ENCODE results near the gene RTN4R.

RTN4R gene

DNA sequence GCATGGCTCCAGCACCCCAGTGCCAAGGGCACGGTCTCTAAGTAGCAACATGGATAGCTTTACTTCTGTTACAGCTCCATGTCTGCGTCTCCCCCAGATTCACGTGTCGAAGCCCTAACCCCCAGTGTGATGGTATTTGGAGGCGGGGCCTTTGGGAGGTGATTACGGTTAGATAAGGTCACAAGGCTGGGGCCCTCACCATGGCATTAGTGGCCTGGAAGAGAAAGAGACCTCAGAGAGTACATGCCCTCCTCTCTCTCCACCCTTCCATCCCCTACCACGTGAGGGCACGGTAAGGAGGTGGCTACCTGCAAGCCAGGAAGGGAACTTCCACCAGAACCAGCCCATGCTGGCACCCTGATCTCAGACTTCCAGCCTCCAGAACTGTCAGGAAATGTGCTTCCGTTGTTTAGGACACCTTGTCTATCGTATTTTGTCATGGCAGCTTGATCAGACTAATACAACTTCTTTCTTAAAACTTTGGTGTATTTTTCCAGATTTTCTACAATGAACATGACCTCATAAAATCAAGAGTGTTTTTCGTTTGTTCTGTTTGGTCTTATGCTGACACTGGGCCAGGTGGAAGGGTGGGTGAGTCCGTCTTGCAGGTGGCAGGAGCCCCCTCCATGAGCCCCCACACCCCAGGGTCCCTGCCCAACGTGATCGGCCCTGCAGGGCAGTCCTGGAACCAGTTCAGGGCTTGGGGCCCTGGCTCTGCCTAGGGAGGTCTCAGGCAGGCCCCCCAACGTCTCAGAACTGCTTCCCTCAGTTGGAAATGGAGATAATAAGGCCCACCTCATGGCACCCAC is 10.7 kb downstream of the RTN4R start:
- no peak for DNase-seq (ENCODE audit: low spot score)

DNA sequence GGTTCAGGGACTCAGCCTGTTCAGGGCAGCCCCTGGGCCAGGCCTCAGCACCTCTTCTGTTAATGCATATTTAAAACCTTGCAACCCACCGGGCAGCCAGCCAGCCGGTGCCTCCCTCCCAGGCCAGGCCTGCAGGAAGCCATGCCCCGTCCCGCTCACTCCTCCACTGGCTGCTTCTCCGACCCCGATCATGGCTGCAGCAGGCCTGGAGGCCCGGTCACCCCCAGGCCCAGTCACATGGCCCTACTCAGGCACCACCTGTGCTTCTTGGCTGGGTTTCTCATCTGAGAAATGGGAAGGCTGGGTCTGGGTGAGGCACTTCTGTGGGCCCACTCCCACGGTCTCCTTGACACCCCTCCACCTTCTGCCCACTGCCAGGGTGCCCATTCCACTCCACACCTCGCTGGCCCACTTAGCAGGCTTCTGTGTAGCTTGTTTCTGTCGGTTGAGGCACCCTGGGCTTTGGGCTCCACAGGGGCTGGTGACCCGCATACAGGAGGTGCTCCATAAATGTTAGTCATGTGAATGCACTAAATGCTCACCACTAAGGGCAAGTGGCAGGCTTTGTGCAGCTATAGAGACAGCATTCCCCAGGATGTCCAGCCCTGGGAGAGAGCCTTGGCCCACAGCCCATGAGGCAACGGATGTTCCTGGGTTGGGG is 11.4 kb downstream of the RTN4R start:
- DNase-seq (ENCODE audit: low spot score): no peak

- no peak for DNase-seq (ENCODE audit: low spot score)
Observed at GRCh38 chr22:20256027-20256426, 12.1 kb downstream of the RTN4R start.

DNA sequence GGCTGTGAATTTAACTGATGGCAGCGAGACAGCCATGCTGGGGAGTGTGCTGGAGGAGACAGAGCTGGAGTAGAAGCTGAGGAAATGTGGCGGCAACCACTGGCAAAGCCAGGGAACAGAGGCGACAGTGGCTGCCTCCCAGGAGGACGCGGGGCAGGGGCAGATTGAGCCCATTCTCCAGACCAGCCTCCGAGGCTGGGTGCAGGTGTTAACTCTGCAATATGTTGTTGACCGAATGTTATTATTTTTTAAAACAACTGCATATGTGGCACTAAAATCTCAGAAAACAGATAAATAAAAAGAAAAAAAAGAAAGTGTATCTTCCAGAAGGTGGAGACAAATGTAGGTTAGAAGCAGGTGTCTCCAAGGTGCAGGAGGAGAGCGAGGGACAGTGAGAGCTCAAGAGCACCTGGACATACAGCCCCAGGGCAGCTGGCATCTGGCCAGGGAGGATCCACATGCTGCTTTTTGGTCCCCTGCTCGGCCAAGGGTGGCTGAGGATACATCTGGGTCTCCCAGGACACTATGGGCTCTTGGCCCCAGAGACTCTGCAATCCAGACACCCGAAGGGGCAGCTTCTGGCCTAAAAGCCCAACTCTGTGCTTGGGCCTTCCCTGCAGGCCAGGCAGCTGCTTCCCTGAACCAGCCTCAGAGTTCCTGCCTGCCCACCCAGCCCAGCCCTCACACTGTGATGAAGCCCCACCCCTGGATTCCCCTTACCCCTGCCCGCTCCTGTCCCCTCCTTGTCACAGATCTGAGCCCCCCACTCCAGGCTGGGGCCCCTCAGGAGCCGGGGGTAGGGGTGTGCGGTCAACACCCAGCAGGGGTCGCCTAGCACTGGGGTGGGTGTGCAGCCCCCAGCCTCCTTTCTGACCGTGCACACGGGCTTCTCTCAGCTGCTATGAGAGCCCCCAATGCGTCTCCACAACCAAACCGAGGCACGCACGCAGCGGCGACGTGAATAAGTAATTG is 12.9 kb downstream of the RTN4R start:
- no peak for DNase-seq (ENCODE audit: low spot score)

DNA sequence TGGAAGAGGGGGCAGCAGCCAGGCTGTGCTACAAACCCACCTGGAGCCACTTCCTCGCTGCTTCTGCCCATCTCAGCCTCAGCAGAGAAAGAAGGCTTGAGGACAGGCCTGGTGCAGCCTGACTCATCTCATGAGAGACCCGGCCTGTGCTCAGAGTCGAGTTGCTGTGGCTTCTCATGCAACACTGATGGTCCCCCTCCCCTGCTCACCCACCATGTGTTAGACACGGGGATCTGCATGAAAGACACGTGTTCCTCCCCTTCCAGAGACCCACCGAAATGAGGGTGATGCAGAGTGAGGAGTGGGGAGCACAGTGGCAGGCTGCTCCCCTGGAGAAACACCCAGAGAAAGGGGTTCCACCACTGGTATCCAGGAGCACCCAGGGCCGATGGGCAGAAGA is 15.0 kb downstream of the RTN4R start:
- DNase-seq (ENCODE audit: low spot score): no peak

DNA sequence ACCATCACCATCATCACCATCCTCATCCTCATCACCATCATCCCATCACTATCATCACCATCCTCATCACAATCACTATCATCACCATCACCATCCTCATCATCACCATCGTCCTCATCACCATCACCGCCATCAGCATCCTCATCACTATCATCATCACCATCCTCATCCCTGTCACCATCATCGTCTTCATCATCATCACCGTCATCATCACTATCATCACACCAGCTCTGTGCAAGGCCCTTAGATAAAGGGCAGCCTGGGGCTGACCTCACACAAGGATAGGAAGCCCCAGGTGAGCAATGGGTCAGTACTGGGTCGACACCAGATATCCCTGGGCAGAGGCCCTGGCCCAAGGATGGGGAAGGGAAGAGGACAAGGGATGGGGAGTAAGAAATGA is 16.1 kb downstream of the RTN4R start:
- DNase-seq (ENCODE audit: low spot score): no peak

GRCh38 chr22:20251491-20251890 is 16.6 kb downstream of the RTN4R start:
- DNase-seq (ENCODE audit: low spot score): no peak

DNA sequence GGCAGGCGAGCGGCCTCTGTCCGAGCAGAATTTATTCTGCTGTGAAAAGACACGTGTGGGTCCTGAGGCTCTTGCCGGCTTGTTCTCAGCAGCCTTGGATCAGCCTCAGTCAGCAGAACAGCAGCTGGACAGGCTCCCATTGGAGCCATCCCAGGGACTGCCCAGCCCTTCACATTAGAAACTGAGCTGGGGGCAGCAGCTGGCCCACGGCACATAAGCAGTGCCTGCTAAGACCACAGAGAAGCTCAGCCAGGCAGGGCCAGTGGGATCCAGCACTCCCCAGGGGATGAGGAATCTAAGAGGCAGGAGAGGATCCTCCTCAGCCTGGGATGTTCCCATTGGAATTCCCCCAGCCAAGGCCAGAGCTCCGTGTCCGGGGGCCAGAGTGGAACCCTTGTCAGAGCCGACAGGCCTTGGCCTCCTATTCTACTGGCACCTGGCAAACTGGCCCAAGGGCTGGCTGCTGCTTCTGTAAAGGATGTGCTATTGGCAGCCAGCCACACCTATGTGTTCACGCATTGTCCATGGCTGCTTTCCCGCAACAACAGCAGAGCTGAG is 18.2 kb downstream of the RTN4R start:
- DNase-seq (ENCODE audit: low spot score): no peak

GRCh38 chr22:20248461-20248978 is 19.6 kb downstream of the RTN4R start:
- no peak for DNase-seq (ENCODE audit: low spot score)

DNA sequence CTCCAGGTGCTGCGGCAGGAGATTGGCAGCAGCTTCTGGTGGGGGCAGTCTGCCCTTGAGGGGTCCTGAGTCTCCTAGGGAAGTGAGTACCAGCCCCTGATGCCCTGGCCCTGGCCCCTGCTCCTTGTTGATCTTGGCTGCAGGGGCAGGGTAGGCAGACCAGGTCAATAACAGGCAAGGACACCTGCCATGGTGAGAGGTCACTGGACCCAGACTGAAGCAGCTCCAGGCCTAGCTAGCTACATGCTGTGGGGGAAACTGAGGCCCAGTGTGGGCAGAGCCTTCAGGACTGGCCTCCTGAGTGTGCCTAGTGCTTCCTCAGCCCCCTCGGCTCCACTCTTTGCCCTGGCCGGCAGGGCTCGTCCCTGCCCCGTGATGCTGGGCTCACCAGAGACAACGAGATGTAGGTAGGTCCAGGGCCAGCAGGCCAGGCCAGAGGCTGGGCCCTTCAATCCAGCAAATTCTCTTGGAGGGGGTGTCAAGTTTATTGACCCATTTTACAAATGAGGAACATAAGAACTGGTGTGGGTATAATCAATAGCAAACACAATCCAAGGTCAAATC is 20.4 kb downstream of the RTN4R start:
- no peak for DNase-seq (ENCODE audit: low spot score)

- no peak for DNase-seq (ENCODE audit: low spot score)
Observed at GRCh38 chr22:20247010-20247505, 21.1 kb downstream of the RTN4R start.

GRCh38 chr22:20246368-20247009 is 21.6 kb downstream of the RTN4R start:
- DNase-seq (ENCODE audit: low spot score): no peak

DNA sequence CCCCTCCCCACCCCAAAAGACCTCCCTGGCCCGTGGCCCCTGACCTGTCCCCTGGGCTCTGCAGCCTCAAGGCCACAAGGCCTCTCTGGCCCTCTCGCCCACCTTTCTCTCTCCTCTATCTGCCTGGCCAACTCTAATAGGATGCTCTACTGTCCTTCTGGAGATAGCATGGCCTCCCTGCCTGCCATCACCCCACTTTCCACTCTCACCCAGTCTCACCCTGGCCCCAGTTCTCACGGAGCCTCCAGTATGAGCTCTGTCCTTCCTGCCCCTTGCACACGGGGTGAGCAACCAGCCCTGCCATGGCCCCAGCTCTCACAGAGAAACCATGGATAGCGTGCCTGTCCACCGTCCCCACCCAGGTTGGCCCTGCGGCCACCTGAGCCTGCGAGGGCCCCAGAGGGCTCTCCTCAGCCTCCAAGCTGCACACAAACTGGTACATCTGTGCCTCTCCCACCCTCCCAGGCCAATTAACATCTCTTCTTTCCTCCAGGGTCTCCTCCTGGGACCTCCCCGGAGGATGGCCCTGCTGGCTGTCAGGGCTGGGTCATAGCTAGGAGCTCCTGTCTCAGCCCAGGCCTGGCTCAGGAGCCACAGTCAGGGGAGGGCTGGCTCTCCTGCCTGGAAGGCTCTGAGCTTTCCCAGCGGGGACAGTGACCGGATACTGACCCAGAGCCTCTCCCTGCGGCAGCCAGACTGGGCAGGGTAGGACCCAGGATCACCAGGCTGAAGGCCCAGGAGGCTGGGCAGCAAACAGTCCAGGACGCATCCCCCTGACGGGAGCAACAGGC is 22.3 kb downstream of the RTN4R start:
- no peak for DNase-seq (ENCODE audit: low spot score)

GRCh38 chr22:20244691-20245576 is 23.2 kb downstream of the RTN4R start:
- DNase-seq (ENCODE audit: low spot score): no peak

GRCh38 chr22:20244250-20244648 is 23.9 kb downstream of the RTN4R start:
- no peak for DNase-seq (ENCODE audit: low spot score)

GRCh38 chr22:20243537-20244249 is 24.4 kb downstream of the RTN4R start:
- peak; percentile 93 for DNase-seq (ENCODE audit: low spot score)

DNA sequence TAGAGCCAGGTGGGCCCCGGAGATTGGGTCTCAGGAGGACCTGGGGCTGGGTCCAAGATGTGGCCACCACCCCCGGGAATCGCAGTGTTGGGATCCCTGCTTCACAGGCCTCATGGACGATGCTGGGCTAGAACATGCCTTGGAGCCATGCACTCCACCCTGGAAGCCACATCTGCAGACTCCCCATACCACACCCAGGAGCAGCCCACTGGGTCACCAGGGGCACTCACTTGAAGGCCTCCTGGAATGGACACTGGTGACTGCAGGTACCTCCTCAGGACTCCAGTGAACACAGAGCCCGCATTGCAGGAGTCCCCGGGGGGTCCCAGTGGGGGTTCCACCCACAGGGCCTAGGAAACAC is 25.0 kb downstream of the RTN4R start:
- no peak for DNase-seq (ENCODE audit: low spot score)

DNA sequence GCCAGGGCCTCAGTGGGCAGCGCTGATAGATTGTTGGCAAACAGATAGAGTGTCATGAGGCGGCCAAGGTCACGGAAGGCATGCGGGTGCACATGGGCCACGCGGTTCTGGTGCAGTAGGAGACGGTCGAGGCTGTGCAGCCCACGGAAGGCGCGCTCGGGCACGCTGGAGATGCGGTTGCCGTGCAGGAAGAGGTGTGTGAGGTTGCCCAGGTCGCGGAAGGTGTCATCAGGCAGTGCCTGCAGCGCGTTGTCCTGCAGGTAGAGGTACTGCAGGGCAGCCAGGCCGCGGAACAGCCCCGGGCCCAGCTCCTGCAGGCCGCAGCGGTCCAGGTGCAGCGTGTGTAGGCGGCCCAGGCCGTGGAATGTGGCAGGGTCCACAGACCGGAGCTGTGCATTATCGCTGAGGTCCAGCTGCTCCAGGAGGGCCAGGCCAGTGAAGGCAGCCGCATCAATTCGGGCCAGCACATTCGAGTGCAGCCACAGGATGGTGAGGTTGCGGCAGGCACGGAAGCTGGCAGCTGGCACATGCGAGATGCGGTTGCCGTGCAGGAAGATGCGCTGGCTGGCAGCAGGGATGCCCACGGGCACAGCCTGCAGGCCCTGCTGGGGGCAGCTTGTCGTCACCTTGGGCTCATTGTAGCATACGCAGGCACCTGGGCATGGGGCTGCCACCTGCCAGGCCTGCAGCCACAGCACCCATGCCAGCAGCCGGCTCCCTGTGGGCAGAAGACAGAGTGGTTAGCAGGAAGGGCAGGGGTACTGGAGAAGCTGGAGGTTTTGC is 25.5 kb downstream of the RTN4R start:
- DNase-seq (ENCODE audit: low spot score): no peak

All from GM03348 (cell line).